ENCODE results near the gene KLHL21. TPM values are rescaled to one million over a fixed set of nuclear protein-coding genes. Genes with fewer than 3 reads are reported as not detected.

Gene KLHL21
- total and polyA plus RNA-seq, 7 experiments from 2014 or later, result 17.2 to 58.1 (median 31.1) TPM

GRCh38 chr1:6574025-6574620 is 28.5 kb downstream of the KLHL21 start:
- no peaks in the 10 kb centered on the region for H3K9me3 ChIP-seq (ENCODE audit: control insufficient read depth in 2 of 3, low read length in 3 of 3)
- peaks cover under 1 to 1% of the 10 kb centered on the region in 2 donors for H3K4me1 ChIP-seq (ENCODE audit: control insufficient read depth in 2 of 2, insufficient read depth in 2 of 2, low read length in 2 of 2)
- peaks cover 0 to 9% (median 3%) of the 10 kb centered on the region in 7 donors for H3K4me1 Mint-ChIP-seq
- ATAC-seq (no peak), DNase-seq (no peak)
- H3K36me3 Mint-ChIP-seq, result peaks cover 0 to 3% (median 0%) of the 10 kb centered on the region in 5 donors
- H3K27me3 Mint-ChIP-seq, result peaks cover 0 to 11% (median 0%) of the 10 kb centered on the region in 5 donors
- H3K27me3 ChIP-seq (ENCODE audit: control insufficient read depth in 2 of 2, insufficient read depth in 2 of 2, low read length in 2 of 2), result no peaks in the 10 kb centered on the region
- H3K27ac ChIP-seq (ENCODE audit: low read depth, low read length), result no peak overlapping the region
- no peaks in the 10 kb centered on the region for H3K36me3 ChIP-seq (ENCODE audit: control insufficient read depth in 2 of 3, insufficient read depth in 3 of 3, low read length in 3 of 3)
- H3K9me3 Mint-ChIP-seq, result peaks cover 0 to 6% (median 3%) of the 10 kb centered on the region in 11 donors
- H3K27ac Mint-ChIP-seq, result no peak overlapping the region
- no peak overlapping the region for H3K4me3 ChIP-seq (ENCODE audit: low read length)
- intact Hi-C loops (cut with micrococcal nuclease), result no loop called here
- ChIA-PET POLR2A (interaction anchor here (1.1 kb wide), 1 partner anchor 29 kb away, joined by 5 read pairs; the partner anchor contains the start of gene KLHL21), CTCF (interaction anchor here (0.8 kb wide), 1 partner anchor 42 kb away, joined by 5 read pairs; no protein-coding TSS in a partner anchor)
- H3K4me3 Mint-ChIP-seq, result no peak overlapping the region

GRCh38 chr1:6572653-6573383 is 29.9 kb downstream of the KLHL21 start:
- H3K27ac ChIP-seq (ENCODE audit: low read depth, low read length), result no peak overlapping the region
- Mint-ChIP-seq H3K27ac (peak overlapping the region in 1 of 9 donors; percentile 57), H3K36me3 (peaks cover 0 to 5% (median 0%) of the 10 kb centered on the region in 5 donors), H3K4me3 (no peak overlapping the region), H3K9me3 (peaks cover 0 to 6% (median 3%) of the 10 kb centered on the region in 11 donors), H3K4me1 (peaks cover 0 to 6% (median 0%) of the 10 kb centered on the region in 7 donors), H3K27me3 (peaks cover 0 to 16% (median 0%) of the 10 kb centered on the region in 5 donors)
- H3K9me3 ChIP-seq (ENCODE audit: control insufficient read depth in 2 of 3, low read length in 3 of 3), result no peaks in the 10 kb centered on the region
- CTCF ChIA-PET, result no interaction called here
- H3K27me3 ChIP-seq (ENCODE audit: control insufficient read depth in 2 of 2, insufficient read depth in 2 of 2, low read length in 2 of 2), result no peaks in the 10 kb centered on the region
- ATAC-seq, result no peak
- POLR2A ChIA-PET, result no interaction called here
- intact Hi-C loops (cut with micrococcal nuclease), result no loop called here
- H3K4me3 ChIP-seq (ENCODE audit: low read length), result no peak overlapping the region
- H3K36me3 ChIP-seq (ENCODE audit: control insufficient read depth in 2 of 3, insufficient read depth in 3 of 3, low read length in 3 of 3), result no peaks in the 10 kb centered on the region
- H3K4me1 ChIP-seq (ENCODE audit: control insufficient read depth in 2 of 2, insufficient read depth in 2 of 2, low read length in 2 of 2), result no peaks in the 10 kb centered on the region
- DNase-seq, result no peak

- Histone ChIP-seq H3K36me3 (ENCODE audit: control insufficient read depth in 2 of 3, insufficient read depth in 3 of 3, low read length in 3 of 3) (no peaks in the 10 kb centered on the region), H3K9me3 (ENCODE audit: control insufficient read depth in 2 of 3, low read length in 3 of 3) (no peaks in the 10 kb centered on the region), H3K27me3 (ENCODE audit: control insufficient read depth in 2 of 2, insufficient read depth in 2 of 2, low read length in 2 of 2) (no peaks in the 10 kb centered on the region), H3K4me3 (ENCODE audit: low read length) (no peak overlapping the region), H3K27ac (ENCODE audit: low read depth, low read length) (no peak overlapping the region), H3K4me1 (ENCODE audit: control insufficient read depth in 2 of 2, insufficient read depth in 2 of 2, low read length in 2 of 2) (no peaks in the 10 kb centered on the region)
- intact Hi-C loops (cut with micrococcal nuclease), result no loop called here
- ATAC-seq (no peak), DNase-seq (no peak)
- POLR2A ChIA-PET, result interaction anchor here (1.0 kb wide), 1 partner anchor 16 kb away, joined by 3 read pairs; the partner anchor contains the start of gene TAS1R1
- H3K4me1 Mint-ChIP-seq, result peaks cover 0 to 6% (median 0%) of the 10 kb centered on the region in 7 donors
- H3K4me3 Mint-ChIP-seq, result no peak overlapping the region
- H3K36me3 Mint-ChIP-seq, result peaks cover 0 to 5% (median 0%) of the 10 kb centered on the region in 5 donors
- no peak overlapping the region for H3K27ac Mint-ChIP-seq
- H3K9me3 Mint-ChIP-seq, result peaks cover 0 to 6% (median 3%) of the 10 kb centered on the region in 11 donors
- CTCF ChIA-PET, result no interaction called here
- peaks cover 0 to 16% (median 0%) of the 10 kb centered on the region in 5 donors for H3K27me3 Mint-ChIP-seq
These were observed 31.7 kb downstream of the KLHL21 start for GRCh38 chr1:6570987-6571386.

- no peak overlapping the region for H3K4me3 Mint-ChIP-seq
These were observed 32.6 kb downstream of the KLHL21 start for GRCh38 chr1:6570100-6570499.

GRCh38 chr1:6569033-6569432 is 33.6 kb downstream of the KLHL21 start:
- CTCF ChIA-PET, result no interaction called here
- no peak overlapping the region for H3K27ac ChIP-seq (ENCODE audit: low read depth, low read length)
- peaks cover 0 to 16% (median 0%) of the 10 kb centered on the region in 5 donors for H3K27me3 Mint-ChIP-seq

More at GRCh38 chr1:6570100-6570499, 32.6 kb downstream of the KLHL21 start:
- Histone ChIP-seq H3K4me3 (ENCODE audit: low read length) (no peak overlapping the region), H3K27me3 (ENCODE audit: control insufficient read depth in 2 of 2, insufficient read depth in 2 of 2, low read length in 2 of 2) (no peaks in the 10 kb centered on the region), H3K9me3 (ENCODE audit: control insufficient read depth in 2 of 3, low read length in 3 of 3) (no peaks in the 10 kb centered on the region), H3K36me3 (ENCODE audit: control insufficient read depth in 2 of 3, insufficient read depth in 3 of 3, low read length in 3 of 3) (no peaks in the 10 kb centered on the region), H3K27ac (ENCODE audit: low read depth, low read length) (no peak overlapping the region), H3K4me1 (ENCODE audit: control insufficient read depth in 2 of 2, insufficient read depth in 2 of 2, low read length in 2 of 2) (no peaks in the 10 kb centered on the region)
- ATAC-seq (no peak), DNase-seq (no peak)
- peaks cover 0 to 16% (median 0%) of the 10 kb centered on the region in 5 donors for H3K27me3 Mint-ChIP-seq
- peaks cover 0 to 5% (median 0%) of the 10 kb centered on the region in 5 donors for H3K36me3 Mint-ChIP-seq
- no peak overlapping the region for H3K27ac Mint-ChIP-seq
- ChIA-PET CTCF (no interaction called here), POLR2A (no interaction called here)
- intact Hi-C loops (cut with micrococcal nuclease), result no loop called here
- peaks cover 0 to 6% (median 0%) of the 10 kb centered on the region in 7 donors for H3K4me1 Mint-ChIP-seq
- peaks cover 0 to 6% (median 3%) of the 10 kb centered on the region in 11 donors for H3K9me3 Mint-ChIP-seq

GRCh38 chr1:6560267-6560666 is 42.4 kb downstream of the KLHL21 start:
- H3K27ac Mint-ChIP-seq, result peak overlapping the region in 1 of 9 donors; percentile 34
- H3K27ac ChIP-seq (ENCODE audit: low read depth, low read length), result no peak overlapping the region
- H3K4me1 Mint-ChIP-seq, result peaks cover 0 to 3% (median 0%) of the 10 kb centered on the region in 7 donors
- CTCF ChIA-PET, result interaction anchor here (0.6 kb wide), 1 partner anchor 127 kb away, joined by 4 read pairs; no protein-coding TSS in a partner anchor
- H3K4me3 Mint-ChIP-seq, result no peak overlapping the region
- H3K4me1 ChIP-seq (ENCODE audit: control insufficient read depth in 2 of 2, insufficient read depth in 2 of 2, low read length in 2 of 2), result no peaks in the 10 kb centered on the region
- no peaks in the 10 kb centered on the region for H3K27me3 ChIP-seq (ENCODE audit: control insufficient read depth in 2 of 2, insufficient read depth in 2 of 2, low read length in 2 of 2)
- intact Hi-C loops (cut with micrococcal nuclease), result no loop called here
- ATAC-seq, result no peak
- no peaks in the 10 kb centered on the region for H3K9me3 Mint-ChIP-seq
- H3K36me3 Mint-ChIP-seq, result no peaks in the 10 kb centered on the region
- H3K36me3 ChIP-seq (ENCODE audit: control insufficient read depth in 2 of 3, insufficient read depth in 3 of 3, low read length in 3 of 3), result no peaks in the 10 kb centered on the region
- H3K4me3 ChIP-seq (ENCODE audit: low read length), result no peak overlapping the region
- POLR2A ChIA-PET, result interaction anchor here (1.0 kb wide), 1 partner anchor 39 kb away, joined by 3 read pairs; no protein-coding TSS in a partner anchor
- DNase-seq, result no peak
- no peaks in the 10 kb centered on the region for H3K9me3 ChIP-seq (ENCODE audit: control insufficient read depth in 2 of 3, low read length in 3 of 3)
- peaks cover 0 to 2% (median 0%) of the 10 kb centered on the region in 5 donors for H3K27me3 Mint-ChIP-seq

More at GRCh38 chr1:6569033-6569432, 33.6 kb downstream of the KLHL21 start:
- no peaks in the 10 kb centered on the region for H3K4me1 ChIP-seq (ENCODE audit: control insufficient read depth in 2 of 2, insufficient read depth in 2 of 2, low read length in 2 of 2)
- Mint-ChIP-seq H3K4me1 (peaks cover 0 to 6% (median 0%) of the 10 kb centered on the region in 7 donors), H3K36me3 (peaks cover 0 to 5% (median 0%) of the 10 kb centered on the region in 5 donors), H3K27ac (no peak overlapping the region), H3K9me3 (peaks cover 0 to 6% (median 3%) of the 10 kb centered on the region in 11 donors), H3K4me3 (peak overlapping the region in 1 of 10 donors; percentile 7)
- no peaks in the 10 kb centered on the region for H3K9me3 ChIP-seq (ENCODE audit: control insufficient read depth in 2 of 3, low read length in 3 of 3)
- intact Hi-C loops (cut with micrococcal nuclease), result no loop called here
- H3K36me3 ChIP-seq (ENCODE audit: control insufficient read depth in 2 of 3, insufficient read depth in 3 of 3, low read length in 3 of 3), result no peaks in the 10 kb centered on the region
- H3K27me3 ChIP-seq (ENCODE audit: control insufficient read depth in 2 of 2, insufficient read depth in 2 of 2, low read length in 2 of 2), result no peaks in the 10 kb centered on the region
- DNase-seq (no peak), ATAC-seq (no peak)
- POLR2A ChIA-PET, result interaction anchor here (1.0 kb wide), 1 partner anchor 62 kb away, joined by 3 read pairs; no protein-coding TSS in a partner anchor
- H3K4me3 ChIP-seq (ENCODE audit: low read length), result no peak overlapping the region

Measured in naive thymus-derived CD4-positive, alpha-beta T cell (primary cell).